Measurements from ENCODE around the gene MTFR2.

MTFR2 gene

GRCh38 chr6:136181861-136182260 lies 68.2 kb downstream of the MTFR2 start:
- DNase-seq: no peak

GRCh38 chr6:136181512-136181833 lies 68.6 kb downstream of the MTFR2 start:
- no peak for DNase-seq
